HEK293 (cell line): ENCODE measurements around the gene DHRS13.

ENCODE experiments used
- ELK4 ChIP-seq: IDR thresholded peaks from 2 replicates; pipeline ENCODE4 v1.6.1; 2011; ENCODE audit warnings: mild to moderate bottlenecking, low read depth, low read length, borderline replicate concordance
- GFI1B ChIP-seq: fragments of 450-650 bp; formaldehyde crosslinking; IDR thresholded peaks from 2 replicates; pipeline ENCODE4 v1.5.1; 2016; ENCODE audit warnings: missing biosample characterization, missing genetic modification characterization
- HOXA7 ChIP-seq: sonication (generic); formaldehyde crosslinking; IDR thresholded peaks from 2 replicates; pipeline ENCODE4 v1.8.1; 2022; ENCODE audit warnings: missing genetic modification reagents, borderline replicate concordance
- KLF16 ChIP-seq: fragments of 450-650 bp; formaldehyde crosslinking; IDR thresholded peaks from 2 replicates; pipeline ENCODE4 v1.5.1; 2017; ENCODE audit warnings: missing biosample characterization, missing genetic modification characterization
- PATZ1 ChIP-seq: fragments of 450-650 bp; formaldehyde crosslinking; IDR thresholded peaks from 2 replicates; pipeline ENCODE4 v1.5.1; 2016; ENCODE audit warnings: missing biosample characterization, missing genetic modification characterization
- PRDM6 ChIP-seq: fragments of 450-650 bp; formaldehyde crosslinking; IDR thresholded peaks from 2 replicates; pipeline ENCODE4 v1.5.1; 2017; ENCODE audit warnings: missing biosample characterization, missing genetic modification characterization
- REST ChIP-seq: fragments of 450-650 bp; formaldehyde crosslinking; IDR thresholded peaks from 2 replicates; pipeline ENCODE4 v1.5.1; 2016; ENCODE audit warnings: missing biosample characterization, missing genetic modification characterization
- SP2 ChIP-seq: fragments of 450-650 bp; formaldehyde crosslinking; IDR thresholded peaks from 2 replicates; pipeline ENCODE4 v1.5.1; 2016; ENCODE audit warnings: missing biosample characterization, missing genetic modification characterization
- WT1 ChIP-seq: fragments of 450-650 bp; formaldehyde crosslinking; IDR thresholded peaks from 2 replicates; pipeline ENCODE4 v1.5.1; 2016; ENCODE audit warnings: missing biosample characterization, missing genetic modification characterization
- YY2 ChIP-seq: fragments of 450-650 bp; formaldehyde crosslinking; IDR thresholded peaks from 2 replicates; pipeline ENCODE4 v1.5.1; 2016; ENCODE audit warnings: missing biosample characterization, missing genetic modification characterization
- ZBTB26 ChIP-seq: fragments of 450-650 bp; formaldehyde crosslinking; optimal IDR thresholded peaks from 2 replicates; pipeline ENCODE3; 2016; ENCODE audit warnings: missing biosample characterization, mild to moderate bottlenecking, missing genetic modification characterization
- ZBTB48 ChIP-seq: fragments of 450-650 bp; formaldehyde crosslinking; IDR thresholded peaks from 2 replicates; pipeline ENCODE4 v1.5.1; 2016; ENCODE audit warnings: missing biosample characterization, missing genetic modification characterization
- ZFHX2 ChIP-seq: fragments of 450-650 bp; formaldehyde crosslinking; conservative IDR thresholded peaks from 2 replicates; pipeline ENCODE4 v1.5.1; 2016; ENCODE audit warnings: missing biosample characterization, missing genetic modification characterization
- ZNF133 ChIP-seq: fragments of 450-650 bp; formaldehyde crosslinking; IDR thresholded peaks from 2 replicates; pipeline ENCODE4 v1.5.1; 2016; ENCODE audit warnings: missing biosample characterization, missing genetic modification characterization
- ZNF248 ChIP-seq: fragments of 450-650 bp; formaldehyde crosslinking; IDR thresholded peaks from 2 replicates; pipeline ENCODE4 v1.5.1; 2017; ENCODE audit warnings: missing biosample characterization, missing genetic modification characterization
- ZNF394 ChIP-seq: fragments of 450-650 bp; formaldehyde crosslinking; IDR thresholded peaks from 2 replicates; pipeline ENCODE4 v1.5.1; 2016; ENCODE audit warnings: missing biosample characterization, missing genetic modification characterization, mild to moderate bottlenecking, moderate library complexity, borderline replicate concordance
- ZNF433 ChIP-seq: fragments of 450-650 bp; formaldehyde crosslinking; IDR thresholded peaks from 2 replicates; pipeline ENCODE4 v1.5.1; 2016; ENCODE audit warnings: missing biosample characterization, missing genetic modification characterization, low read depth
- ZNF514 ChIP-seq: fragments of 450-650 bp; formaldehyde crosslinking; IDR thresholded peaks from 2 replicates; pipeline ENCODE4 v1.5.1; 2016; ENCODE audit warnings: missing biosample characterization, missing genetic modification characterization
- ZNF518A ChIP-seq: fragments of 450-650 bp; formaldehyde crosslinking; conservative IDR thresholded peaks from 2 replicates; pipeline ENCODE4 v1.5.1; 2016; ENCODE audit warnings: low read depth, missing biosample characterization, missing genetic modification characterization
- ZNF544 ChIP-seq: fragments of 450-650 bp; formaldehyde crosslinking; IDR thresholded peaks from 2 replicates; pipeline ENCODE4 v1.5.0; 2017; ENCODE audit warnings: missing biosample characterization, missing genetic modification characterization
- ZNF624 ChIP-seq: fragments of 450-650 bp; formaldehyde crosslinking; IDR thresholded peaks from 2 replicates; pipeline ENCODE4 v1.5.1; 2017; ENCODE audit warnings: missing biosample characterization, missing genetic modification characterization
- ZNF76 ChIP-seq: fragments of 450-650 bp; formaldehyde crosslinking; IDR thresholded peaks from 2 replicates; pipeline ENCODE4; 2016; ENCODE audit warnings: low read depth, missing biosample characterization, missing genetic modification characterization, borderline replicate concordance
- ZNF768 ChIP-seq: fragments of 450-650 bp; formaldehyde crosslinking; IDR thresholded peaks from 2 replicates; pipeline ENCODE4 v1.5.1; 2018; ENCODE audit warnings: missing biosample characterization, mild to moderate bottlenecking, missing genetic modification characterization
- ZXDB ChIP-seq: fragments of 450-650 bp; formaldehyde crosslinking; IDR thresholded peaks from 2 replicates; pipeline ENCODE4 v1.5.1; 2016; ENCODE audit warnings: missing biosample characterization, missing genetic modification characterization

Gene DHRS13

GRCh38 chr17:28896884-28897768 is 5.8 kb downstream of the DHRS13 start, which contains the start of gene FLOT2 (continued):
- TF ChIP-seq ZXDB (tag by site-specific recombination) (peak; percentile 59; the same call in 1 of the 2 replicates), ZFHX2 (tag by site-specific recombination) (peak; percentile 79), ZNF624 (no peak), ZNF394 (tag by site-specific recombination) (peak; percentile 62; the same call in 1 of the 2 replicates), ZNF433 (tag by site-specific recombination) (no peak), PATZ1 (tag by site-specific recombination) (peak; percentile 92), ZNF76 (tag by site-specific recombination) (peak; percentile 64), YY2 (tag by site-specific recombination) (no peak), ZNF514 (no peak), ZBTB48 (tag by site-specific recombination) (no peak), ZNF518A (no peak), ELK4 (no peak; the same call in 1 of the 2 replicates), ZNF768 (tag by site-specific recombination) (no peak), ZNF133 (tag by site-specific recombination) (no peak), GFI1B (tag by site-specific recombination) (no peak), HOXA7 (CRISPR knock-in tag) (no peak), WT1 (peak; percentile 73), ZNF544 (tag by site-specific recombination) (no peak), ZNF248 (no peak), PRDM6 (tag by site-specific recombination) (no peak), SP2 (tag by site-specific recombination) (peak; percentile 66), REST (tag by site-specific recombination) (0 out of 2 replicates have a peak, but pooled peaks have one; percentile 18), ZBTB26 (tag by site-specific recombination) (peak; percentile 91), KLF16 (tag by site-specific recombination) (peak; percentile 81)
